Aorta (tissue), 5 donors: ENCODE measurements around the gene CRIP3. TPM values are rescaled to one million over a fixed set of nuclear protein-coding genes. Genes with fewer than 3 reads are reported as not detected.

Source experiments
- ATAC-seq: fragments of 200-7000 bp; cut with Tn5 transposase; one replicate; pipeline ENCODE4 v1.9.1; 2022; ENCODE audit warnings: moderate library complexity; ENCODE audit not compliant: low FRiP score
- DNase-seq, 2 donors: peaks; one replicate each; pipeline ENCODE4 v3.0.0-alpha.2; 2020
- H3K27ac ChIP-seq, 2 donors: one replicate each; pipeline ENCODE4 v1.5.1; 2013; ENCODE audit warnings: low read length in 2 of 2, mild to moderate bottlenecking in 2 of 2, moderate library complexity in 2 of 2, control low read depth in 1 of 2, inconsistent platforms in 1 of 2, low read depth in 1 of 2
- H3K27me3 ChIP-seq, 2 donors: one replicate each; pipeline ENCODE4 v1.6.1; 2013; ENCODE audit warnings: control low read depth in 1 of 2, low read length in 1 of 2, mild to moderate bottlenecking in 1 of 2, moderate library complexity in 1 of 2; ENCODE audit not compliant: insufficient read depth in 2 of 2, control insufficient read depth in 1 of 2
- H3K36me3 ChIP-seq, 2 donors: one replicate each; pipeline ENCODE4 v1.6.1; 2013; ENCODE audit warnings: control low read depth in 1 of 2, low read length in 1 of 2, mild to moderate bottlenecking in 1 of 2; ENCODE audit not compliant: insufficient read depth in 2 of 2, control insufficient read depth in 1 of 2
- H3K4me1 ChIP-seq, 2 donors: one replicate each; pipeline ENCODE4 v1.6.1; 2013; ENCODE audit warnings: low read length in 2 of 2, control low read depth in 1 of 2, mild to moderate bottlenecking in 1 of 2, moderate library complexity in 1 of 2; ENCODE audit not compliant: insufficient read depth in 2 of 2, control insufficient read depth in 1 of 2
- H3K4me3 ChIP-seq, 2 donors: one replicate each; pipeline ENCODE4 v1.5.1; 2013; ENCODE audit warnings: low read length in 2 of 2, control low read depth in 1 of 2, mild to moderate bottlenecking in 1 of 2
- H3K9me3 ChIP-seq: one replicate; pipeline ENCODE4 v1.6.1; 2013; ENCODE audit warnings: mild to moderate bottlenecking, low read length; ENCODE audit not compliant: control insufficient read depth
- WGBS, 2 donors: extraction: QIAGEN DNeasy Blood & Tissue Kit; methylation state at CpG; one replicate each; pipeline ENCODE4 v1.1.7; 2013; 5-methylcytosine and 5-hydroxymethylcytosine counted together
- intact Hi-C, 2 donors: fragments of 100-400 bp; cut with DNase I; formaldehyde crosslinking; loops; one replicate each; pipeline versions ENCODE4 v1.14.2 to v1.15.0; 2022
- polyA plus RNA-seq, 2 donors: library from polyadenylated mRNA; stranded (reverse); fragments of 200-250 nt; gene quantifications; one replicate each; pipeline ENCODE4 v1.2.3, GENCODE V29; 2013
- total RNA-seq, 2 donors: library from RNA; stranded (reverse); fragmentation: NEBNext Ultra II Directional; extraction: Animal tissue kit (Norgen Biotek cat#: 25700); gene quantifications; one replicate each; pipeline ENCODE4 v1.2.1, GENCODE V29; 2021
- donor health status: healthy with polysubstance abuse.
- donor health status: Bipolar disorder and iron deficiency.
- donor health status: DM: no; HTN: no; CAD: no.
- donor health status: DM: no; HTN: no; CAD: no.
- donor health status: DM: yes; HTN: yes; CAD: no.

Gene CRIP3
- total and polyA plus RNA-seq, 4 donors = 0.65 to 2.2 (median 1.8) TPM; not detected in 1

DNA sequence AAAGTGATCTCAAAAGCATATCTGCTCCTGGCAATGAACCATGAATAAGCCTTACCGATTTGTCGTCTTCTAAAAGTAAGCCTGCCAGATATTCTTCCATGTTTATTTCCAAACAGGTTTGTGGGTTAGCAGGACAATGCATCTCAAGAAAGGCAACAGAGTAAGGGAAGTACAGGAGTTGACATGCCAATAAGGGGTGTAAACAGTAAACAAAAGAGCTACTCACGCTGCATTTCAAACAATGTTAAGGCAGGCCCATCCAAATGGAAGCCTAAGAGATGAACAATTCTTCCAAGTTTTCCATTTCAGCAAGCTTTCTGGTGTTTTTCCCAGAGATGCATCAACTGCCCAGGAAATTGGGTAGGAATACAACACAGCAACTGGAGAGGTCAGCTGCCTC, 27.8 kb upstream of the CRIP3 start:
- Histone ChIP-seq H3K27me3 (no peaks in the 10 kb centered on the region), H3K4me3 (no peak overlapping the region), H3K36me3 (peaks cover 8 to 18% of the 10 kb centered on the region in 2 donors), H3K4me1 (no peaks in the 10 kb centered on the region), H3K27ac (no peak overlapping the region), H3K9me3 (no peaks in the 10 kb centered on the region)
- intact Hi-C loops = no loop called here
- 65 to 71% methylated on average over 3 of the region's 3 CpGs for WGBS, 2 donors
- no peak for ATAC-seq
- DNase-seq = no peak

DNA sequence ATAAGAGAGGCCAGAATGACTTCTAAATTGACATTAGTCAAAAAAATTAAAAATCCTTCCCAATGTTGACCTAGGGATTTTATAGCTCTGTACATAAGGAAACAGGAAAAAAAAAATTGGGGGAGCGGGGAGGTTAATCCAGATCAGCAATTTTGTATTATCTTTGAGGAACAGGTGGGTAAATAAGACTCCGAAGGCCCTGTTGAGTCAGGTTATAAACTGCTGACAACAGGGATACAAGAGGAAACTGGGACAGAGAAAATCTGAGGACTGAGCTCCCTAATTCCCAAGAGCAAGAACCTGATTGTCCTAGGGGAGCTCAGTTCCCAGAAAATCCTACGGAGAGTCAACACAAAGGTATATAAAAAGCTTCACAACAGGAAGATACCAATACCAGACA, 26.8 kb upstream of the CRIP3 start:
- ATAC-seq (no peak), DNase-seq (no peak)
- Histone ChIP-seq H3K4me3 (no peak overlapping the region), H3K4me1 (no peaks in the 10 kb centered on the region), H3K9me3 (no peaks in the 10 kb centered on the region), H3K36me3 (peaks cover 8 to 13% of the 10 kb centered on the region in 2 donors), H3K27ac (no peak overlapping the region), H3K27me3 (no peaks in the 10 kb centered on the region)
- intact Hi-C loops = no loop called here
- 94 to 96% methylated on average over 3 of the region's 3 CpGs for WGBS, 2 donors

DNA sequence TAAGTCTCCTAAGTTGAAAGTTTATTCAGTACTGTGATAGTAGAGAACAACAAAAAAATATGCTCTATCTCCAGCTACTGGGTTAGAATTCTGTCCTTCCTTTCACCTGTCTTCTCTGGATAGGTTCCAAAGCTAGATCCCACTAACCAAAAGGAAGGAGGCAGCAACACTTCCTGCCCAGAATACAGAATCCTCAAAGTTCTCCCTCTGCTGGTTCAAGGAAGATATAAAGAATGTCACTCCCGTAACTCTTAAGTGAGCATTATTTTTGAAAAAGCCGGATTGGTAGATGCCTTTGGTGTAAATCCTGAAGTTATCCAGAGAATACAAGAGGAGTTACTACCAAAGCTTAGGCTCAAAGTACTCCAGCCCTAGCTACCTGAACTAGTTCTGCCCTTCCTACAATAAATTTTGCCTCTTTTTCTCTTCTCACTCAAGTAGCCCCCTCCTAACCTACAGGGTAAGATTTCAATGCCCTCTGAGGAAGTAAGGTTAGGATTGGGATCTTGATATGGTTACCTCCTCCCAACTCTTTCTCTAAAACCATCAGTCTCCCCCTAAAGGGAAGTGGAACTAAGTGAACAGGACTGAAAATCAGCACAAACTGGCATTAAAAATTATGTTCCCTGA, 26.0 kb upstream of the CRIP3 start:
- no peak for ATAC-seq
- H3K9me3 ChIP-seq = no peaks in the 10 kb centered on the region
- WGBS, 2 donors = 14 to 23% methylated on average over 2 of the region's 2 CpGs

DNA sequence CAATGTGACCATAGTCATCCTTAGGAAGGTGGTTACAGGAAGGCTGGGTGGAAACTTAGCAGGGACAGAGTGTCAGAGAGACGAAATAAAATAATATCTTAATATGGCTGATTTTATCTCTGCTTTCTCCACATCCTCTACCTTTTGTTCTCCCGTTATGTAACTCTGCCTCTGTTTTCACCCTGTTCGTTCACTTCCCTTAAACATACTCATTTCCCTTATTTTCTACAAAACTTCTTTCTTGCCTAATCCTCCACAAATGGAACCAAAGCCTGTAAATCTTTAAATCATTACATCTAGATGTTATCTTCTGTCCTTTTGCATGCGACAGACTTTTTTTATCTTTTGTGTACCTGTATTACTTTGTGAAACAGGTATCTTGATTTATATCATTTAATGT, 23.3 kb upstream of the CRIP3 start:
- Histone ChIP-seq H3K9me3 (no peaks in the 10 kb centered on the region), H3K27ac (no peak overlapping the region), H3K4me3 (no peak overlapping the region), H3K36me3 (no peaks in the 10 kb centered on the region), H3K4me1 (no peaks in the 10 kb centered on the region), H3K27me3 (no peaks in the 10 kb centered on the region)
- no peak for ATAC-seq
- WGBS, 2 donors = 89 to 92% methylated on average over 4 of the region's 4 CpGs
- no peak for DNase-seq
- intact Hi-C loops = loop anchor here in 1 of 2 donors (5.0 kb wide), 1 partner anchor 70 kb away; no protein-coding TSS in a partner anchor

More for the DNA sequence above, 26.0 kb upstream of the CRIP3 start:
- H3K4me3 ChIP-seq = no peak overlapping the region
- peaks cover 6 to 10% of the 10 kb centered on the region in 2 donors for H3K36me3 ChIP-seq
- no peaks in the 10 kb centered on the region for H3K27me3 ChIP-seq
- no peaks in the 10 kb centered on the region for H3K4me1 ChIP-seq
- DNase-seq = no peak
- intact Hi-C loops = loop anchor here in 1 of 2 donors (5.0 kb wide), 1 partner anchor 72 kb away; no protein-coding TSS in a partner anchor
- H3K27ac ChIP-seq = no peak overlapping the region

DNA sequence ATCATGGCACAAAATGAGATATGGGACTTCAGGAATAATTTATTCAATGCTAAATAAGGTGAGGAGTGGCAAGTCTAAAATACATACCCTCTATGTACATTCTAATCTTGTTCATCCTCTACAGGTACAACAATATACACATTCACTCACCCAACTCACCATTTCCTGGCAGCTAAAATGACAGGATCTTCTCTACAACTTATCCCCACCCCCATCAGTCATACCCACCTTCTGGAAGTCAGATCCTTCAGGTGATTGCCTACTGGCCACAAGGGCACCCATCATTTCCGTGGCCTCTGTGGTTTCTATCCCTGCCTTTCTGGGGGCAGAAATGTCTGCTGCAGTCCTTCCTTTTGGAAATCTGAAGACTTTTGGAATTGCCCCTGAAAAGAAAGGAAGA, 22.8 kb upstream of the CRIP3 start:
- WGBS, 2 donors = 85 to 87% methylated on average over 1 of the region's 1 CpG
- Histone ChIP-seq H3K27ac (no peak overlapping the region), H3K36me3 (no peaks in the 10 kb centered on the region), H3K4me1 (no peaks in the 10 kb centered on the region), H3K9me3 (no peaks in the 10 kb centered on the region), H3K4me3 (no peak overlapping the region), H3K27me3 (no peaks in the 10 kb centered on the region)
- no peak for ATAC-seq
- no peak for DNase-seq
- intact Hi-C loops = loop anchor here in 1 of 2 donors (5.0 kb wide), 1 partner anchor 69 kb away; no protein-coding TSS in a partner anchor

DNA sequence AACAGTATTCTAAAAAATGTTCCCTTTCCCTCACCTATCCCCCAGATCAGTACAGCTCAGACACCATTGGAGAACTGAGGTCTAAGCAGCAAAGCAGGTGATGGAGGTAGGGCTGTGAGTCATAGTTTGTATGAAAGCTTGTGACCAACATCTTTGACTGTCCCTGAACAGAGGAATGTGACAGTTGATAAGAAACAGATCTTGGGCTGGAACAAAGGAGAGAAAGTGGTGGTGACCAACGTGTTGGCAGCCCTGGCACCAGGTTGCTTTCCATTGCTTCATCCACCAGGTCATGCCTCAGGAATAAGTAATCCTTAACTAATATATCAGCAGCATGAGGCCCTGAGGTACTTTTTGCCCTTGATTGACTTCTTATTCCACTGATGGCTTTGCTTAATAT, 19.9 kb upstream of the CRIP3 start:
- H3K4me1 ChIP-seq = no peaks in the 10 kb centered on the region
- ATAC-seq = no peak
- no peaks in the 10 kb centered on the region for H3K27me3 ChIP-seq
- no peak overlapping the region for H3K4me3 ChIP-seq
- DNase-seq = no peak
- WGBS, 2 donors = 21 to 23% methylated on average over 1 of the region's 1 CpG
- H3K27ac ChIP-seq = no peak overlapping the region
- no peaks in the 10 kb centered on the region for H3K9me3 ChIP-seq
- intact Hi-C loops = no loop called here
- H3K36me3 ChIP-seq = no peaks in the 10 kb centered on the region

DNA sequence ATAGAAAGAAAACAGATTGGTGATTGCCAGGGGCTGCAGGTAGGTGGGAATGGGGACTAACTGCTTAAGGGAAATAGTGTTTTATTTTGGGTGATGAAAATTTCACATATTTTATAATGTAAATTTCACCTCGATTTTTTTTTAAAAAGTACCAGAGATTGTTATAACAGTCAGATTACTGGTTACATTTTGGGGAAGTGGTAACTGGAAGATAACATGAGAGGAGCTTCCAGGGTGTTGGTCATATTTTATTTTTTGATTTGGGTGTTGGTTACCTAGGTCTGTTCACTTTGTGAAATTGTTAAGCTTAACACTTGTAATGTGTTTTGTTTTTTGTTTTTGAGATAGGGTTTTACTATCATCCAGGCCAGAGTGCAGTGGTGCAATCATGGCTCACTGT, 17.2 kb upstream of the CRIP3 start:
- Histone ChIP-seq H3K4me1 (no peaks in the 10 kb centered on the region), H3K4me3 (no peak overlapping the region), H3K9me3 (no peaks in the 10 kb centered on the region), H3K27me3 (no peaks in the 10 kb centered on the region), H3K27ac (no peak overlapping the region), H3K36me3 (no peaks in the 10 kb centered on the region)
- DNase-seq (no peak), ATAC-seq (no peak)
- intact Hi-C loops = no loop called here
- 82 to 84% methylated on average over 1 of the region's 1 CpG for WGBS, 2 donors

DNA sequence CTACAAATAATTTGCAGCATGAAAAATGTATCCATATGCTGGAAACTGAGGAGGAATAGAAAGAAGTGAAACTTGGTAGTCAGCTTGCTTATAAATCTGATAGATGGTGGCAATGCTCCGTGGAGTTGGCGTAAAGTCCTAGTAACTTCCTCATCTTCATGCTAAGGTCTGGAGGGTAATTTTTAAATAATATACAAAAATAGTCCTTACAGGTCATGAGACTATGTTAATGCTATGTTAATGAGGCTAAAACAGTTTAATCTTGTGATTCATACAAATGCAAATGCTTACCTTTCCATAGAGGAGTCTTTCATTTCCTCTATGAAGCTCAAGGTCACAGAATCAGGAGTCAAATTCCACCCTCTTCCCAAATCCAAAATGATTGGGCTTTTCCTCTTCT, 9.4 kb upstream of the CRIP3 start:
- no peaks in the 10 kb centered on the region for H3K27me3 ChIP-seq
- H3K36me3 ChIP-seq = no peaks in the 10 kb centered on the region
- ATAC-seq (no peak), DNase-seq (no peak)
- H3K4me3 ChIP-seq = no peak overlapping the region
- H3K9me3 ChIP-seq = no peaks in the 10 kb centered on the region
- intact Hi-C loops = no loop called here
- no peaks in the 10 kb centered on the region for H3K4me1 ChIP-seq
- WGBS, 2 donors = 91 to 92% methylated on average over 2 of the region's 2 CpGs
- no peak overlapping the region for H3K27ac ChIP-seq

DNA sequence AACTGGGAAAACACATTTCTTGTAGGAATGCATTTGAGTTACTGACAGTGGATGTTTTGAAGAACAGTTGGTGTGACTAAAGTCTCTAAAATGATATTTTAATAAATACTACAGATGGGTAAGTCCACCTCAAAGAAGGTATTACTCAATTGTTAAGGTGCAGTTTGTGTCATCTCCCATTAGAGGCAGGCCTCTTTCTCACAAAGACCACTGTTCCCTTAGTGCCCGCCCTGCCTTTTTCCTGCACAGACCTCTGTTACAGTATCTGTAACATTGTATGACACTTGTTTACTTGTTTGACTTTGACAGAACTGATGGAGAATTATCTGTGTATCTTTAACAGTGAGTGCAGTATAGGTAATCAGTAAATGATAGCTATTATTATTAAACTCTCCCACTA, 5.2 kb upstream of the CRIP3 start:
- no peaks in the 10 kb centered on the region for H3K36me3 ChIP-seq
- intact Hi-C loops = no loop called here
- no peaks in the 10 kb centered on the region for H3K9me3 ChIP-seq
- H3K27ac ChIP-seq = no peak overlapping the region
- DNase-seq (no peak), ATAC-seq (no peak)
- no peaks in the 10 kb centered on the region for H3K27me3 ChIP-seq
- no peak overlapping the region for H3K4me3 ChIP-seq
- no peaks in the 10 kb centered on the region for H3K4me1 ChIP-seq
- 94 to 97% methylated on average over 1 of the region's 1 CpG for WGBS, 2 donors
